PFSK-1 (cell line): Measurements from ENCODE around the gene ZFAND3.

Experiments used
- FOXP2 ChIP-seq: optimal IDR thresholded peaks from 2 replicates; pipeline ENCODE3; 2011; ENCODE audit warnings: borderline replicate concordance, control low read depth, inconsistent platforms; ENCODE audit not compliant: insufficient read depth; ENCODE audit errors: extremely low read length, extremely low read depth
- POLR2AphosphoS5 ChIP-seq: IDR thresholded peaks from 2 replicates; pipeline ENCODE4 v1.6.1; 2012; ENCODE audit warnings: low read depth, mild to moderate bottlenecking, control low read depth, low read length, moderate library complexity
- REST ChIP-seq, 2 experiments: IDR thresholded peaks; 2 replicates each; pipeline versions ENCODE4 v1.6.1 to v1.8.0; 2011 to 2012; ENCODE audit warnings: low read depth in 2 of 2, low read length in 2 of 2, control low read depth in 1 of 2, inconsistent platforms in 1 of 2, mild to moderate bottlenecking in 1 of 2, moderate library complexity in 1 of 2; ENCODE audit not compliant: insufficient read depth in 1 of 2
- SIN3A ChIP-seq: IDR thresholded peaks from 2 replicates; pipeline ENCODE4 v1.6.1; 2012; ENCODE audit warnings: mild to moderate bottlenecking, low read length, moderate library complexity, borderline replicate concordance; ENCODE audit not compliant: insufficient read depth
- TAF1 ChIP-seq: IDR thresholded peaks from 2 replicates; pipeline ENCODE4 v1.6.1; 2012; ENCODE audit warnings: low read length, control low read depth, borderline replicate concordance; ENCODE audit not compliant: insufficient read depth

The ZFAND3 gene

GRCh38 chr6:38194282-38194572 lies 374.7 kb downstream of the ZFAND3 start:
- TF ChIP-seq TAF1: no peak
- TF ChIP-seq POLR2AphosphoS5: no peak
- TF ChIP-seq REST (IDR thresholded peaks at IDR 0.05; ENCODE audit: insufficient read depth in 1 of 2, low read depth in 2 of 2, low read length in 2 of 2): no peak
- TF ChIP-seq SIN3A: no peak
- no peak for TF ChIP-seq FOXP2

- no peak for TF ChIP-seq REST (IDR thresholded peaks at IDR 0.05; ENCODE audit: insufficient read depth in 1 of 2, low read depth in 2 of 2, low read length in 2 of 2)
- no peak for TF ChIP-seq POLR2AphosphoS5
- TF ChIP-seq FOXP2: no peak
- no peak for TF ChIP-seq TAF1
- TF ChIP-seq SIN3A: no peak
Measured at GRCh38 chr6:38194589-38194988, 375.1 kb downstream of the ZFAND3 start.

GRCh38 chr6:38195113-38195635 lies 375.6 kb downstream of the ZFAND3 start:
- TF ChIP-seq REST (IDR thresholded peaks at IDR 0.05; ENCODE audit: insufficient read depth in 1 of 2, low read depth in 2 of 2, low read length in 2 of 2) (no peak), FOXP2 (no peak), SIN3A (no peak), POLR2AphosphoS5 (no peak), TAF1 (no peak)

- TF ChIP-seq FOXP2 (no peak), POLR2AphosphoS5 (no peak), REST (IDR thresholded peaks at IDR 0.05; ENCODE audit: insufficient read depth in 1 of 2, low read depth in 2 of 2, low read length in 2 of 2) (no peak), TAF1 (no peak), SIN3A (no peak)
Measured at GRCh38 chr6:38198219-38198618, 378.7 kb downstream of the ZFAND3 start.
